MV-4-11 (cell line): Measurements from ENCODE around the gene GUCA2B.
A peak's percentile ranks its signal among the peaks of the same experiment; 100 is the strongest.

ENCODE experiments used
- DNase-seq: peaks from one replicate; lab custom pipeline; 2025; lab: John Stamatoyannopoulos, UW

The GUCA2B gene

DNA sequence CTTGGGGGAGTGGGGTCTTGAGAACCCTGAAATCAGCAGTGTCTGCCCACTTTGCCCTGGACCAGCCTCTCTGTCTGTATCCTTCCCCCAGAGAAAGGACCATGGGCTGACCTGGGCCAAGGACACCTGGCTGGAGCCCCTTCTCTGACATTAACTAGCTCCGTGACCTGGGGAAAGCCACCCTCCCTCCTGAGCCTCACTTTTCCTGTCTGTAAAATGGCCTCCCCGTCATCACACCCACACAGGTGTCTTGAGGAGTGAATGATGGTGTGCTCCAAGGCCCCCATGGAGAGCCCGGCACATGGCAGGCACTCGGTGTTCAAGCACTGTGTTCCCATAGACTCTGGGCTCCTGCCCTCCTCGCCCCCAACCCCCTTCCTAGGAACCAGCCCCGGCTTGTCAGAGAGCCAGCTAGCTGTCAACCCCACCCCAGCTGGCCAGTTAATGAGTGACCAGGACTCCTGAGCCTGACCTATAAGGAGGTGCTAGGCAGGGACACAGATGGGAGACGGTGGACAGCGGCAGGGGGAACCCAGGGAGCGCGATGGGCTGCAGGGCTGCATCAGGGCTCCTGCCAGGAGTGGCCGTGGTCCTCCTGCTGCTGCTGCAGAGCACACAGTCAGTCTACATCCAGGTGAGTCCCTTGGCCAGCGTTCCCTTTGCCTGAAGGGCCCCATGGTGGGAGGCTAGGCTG lies at the start of gene GUCA2B:
GUCA2B (plus strand) TSS at position 504 of the 694 bp plus-strand sequence; CDS start at position 545, 41 bp downstream.
- DNase-seq: no peak

GRCh38 chr1:42105025-42105424 lies 48.2 kb upstream of the GUCA2B start:
- no peak for DNase-seq

GRCh38 chr1:42108309-42108708 lies 44.9 kb upstream of the GUCA2B start:
- no peak for DNase-seq

DNA sequence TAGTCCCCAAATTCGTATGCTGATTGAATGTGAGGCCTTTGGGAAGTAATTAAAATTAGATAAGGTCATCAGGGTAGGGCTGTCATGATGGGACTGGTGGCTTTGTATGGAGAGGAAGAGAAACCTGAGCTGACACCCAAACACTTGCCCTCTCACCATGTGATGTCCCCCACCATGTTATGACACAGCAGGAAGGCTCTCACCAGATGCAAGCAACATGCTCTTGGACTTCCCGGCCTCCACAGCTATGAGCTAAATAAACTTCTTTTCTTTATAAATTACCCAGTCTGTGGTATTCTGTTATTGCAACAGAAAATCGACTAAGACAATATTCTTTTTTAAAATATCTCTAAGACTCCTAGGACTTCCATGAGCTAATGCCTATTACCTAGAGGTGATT lies 43.6 kb upstream of the GUCA2B start:
- peak; percentile 32 for DNase-seq

DNA sequence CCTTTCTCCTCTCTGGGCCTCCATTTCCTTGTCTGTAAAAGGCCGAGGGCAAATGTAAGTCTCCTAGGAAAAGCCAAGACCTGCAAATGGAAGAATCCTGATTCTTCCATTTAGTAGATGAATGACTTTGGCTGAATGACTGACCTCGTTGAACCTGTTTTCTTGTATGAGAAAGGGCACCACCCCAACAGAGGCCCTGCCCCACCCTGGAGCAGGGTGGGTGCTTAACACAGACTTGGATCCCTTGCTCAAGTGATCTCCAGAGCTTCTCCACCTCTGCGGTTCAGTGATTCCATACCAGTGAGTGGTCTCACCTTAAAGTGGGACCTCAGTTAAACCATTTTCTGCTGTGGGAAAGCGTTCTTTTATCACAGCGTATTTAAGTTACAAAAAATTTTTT lies 39.0 kb upstream of the GUCA2B start:
- no peak for DNase-seq

DNA sequence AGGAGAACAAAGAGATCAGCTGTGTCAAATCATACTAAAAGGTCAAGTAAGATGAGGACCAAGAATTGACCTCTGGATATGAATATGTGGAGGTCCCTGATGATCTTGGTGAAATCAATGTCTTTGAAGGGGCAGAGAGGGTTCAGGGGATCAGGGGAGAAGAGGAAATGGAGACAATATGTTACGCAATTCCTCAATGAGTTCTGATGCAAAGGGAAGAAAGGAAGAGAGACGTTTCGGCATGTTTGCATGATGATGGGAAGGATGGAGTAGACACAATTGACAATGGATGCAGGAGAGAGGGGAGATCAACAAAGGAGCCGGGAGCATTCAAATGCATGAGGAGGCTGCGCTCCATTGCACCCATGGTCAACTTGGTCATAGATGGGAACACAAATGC lies 36.0 kb upstream of the GUCA2B start:
- DNase-seq: peak; percentile 30

DNA sequence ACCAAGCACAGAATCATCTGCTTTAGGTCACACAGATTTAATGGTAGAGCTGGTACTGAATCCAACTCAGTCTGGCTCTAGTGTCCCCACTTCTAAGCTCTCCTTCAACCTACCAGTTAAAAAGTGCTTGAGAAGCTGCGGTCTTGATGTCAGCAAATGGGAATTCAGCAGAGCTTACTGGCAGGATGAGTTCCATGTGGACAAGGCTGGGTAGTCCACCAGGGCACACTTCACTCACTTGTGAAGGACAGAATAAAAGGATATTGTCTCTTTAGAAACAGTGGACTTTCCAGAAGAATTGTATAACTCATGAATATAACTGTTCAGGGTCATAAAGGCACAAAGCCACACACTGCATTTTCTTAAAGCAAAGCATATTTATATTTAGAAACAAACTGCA lies 35.1 kb upstream of the GUCA2B start:
- no peak for DNase-seq

DNA sequence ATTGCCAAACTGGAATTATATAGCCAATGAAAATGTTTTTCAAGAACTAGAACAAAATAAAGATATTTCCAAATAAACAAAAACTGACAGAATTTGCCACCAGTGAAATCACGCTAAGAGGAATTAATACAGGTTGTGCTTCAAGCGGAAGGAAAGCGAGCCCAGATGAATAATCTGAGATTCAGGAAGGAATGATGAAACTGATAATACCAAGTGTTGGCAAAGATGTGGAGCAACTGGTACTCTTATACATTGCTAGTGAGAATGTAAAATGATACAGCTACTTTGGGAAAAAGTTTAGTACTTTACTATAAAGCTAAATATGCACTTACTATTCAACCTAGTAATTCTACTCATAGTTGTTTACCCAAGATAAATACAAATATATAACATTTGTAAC lies 30.8 kb upstream of the GUCA2B start:
- no peak for DNase-seq

- no peak for DNase-seq
These were observed 27.7 kb upstream of the GUCA2B start for GRCh38 chr1:42125552-42125951.

DNA sequence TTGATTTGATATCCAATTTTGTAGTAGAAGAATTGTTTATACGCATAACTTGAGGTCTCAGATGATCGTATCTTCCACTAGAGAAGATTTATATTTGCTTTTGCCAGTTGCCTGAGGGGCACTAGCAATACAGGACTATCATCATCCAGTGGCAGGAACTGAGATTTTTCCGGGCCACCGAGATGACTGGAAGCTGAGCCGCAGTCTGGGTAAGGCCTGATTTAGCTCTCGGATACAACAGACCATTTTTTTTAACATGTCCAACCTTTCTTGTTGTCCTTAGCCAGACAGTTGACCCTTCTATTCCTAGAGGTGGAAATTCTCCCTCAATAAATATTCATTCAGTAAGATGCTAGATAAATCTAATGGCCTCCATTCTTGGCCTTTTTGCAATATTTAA lies 25.4 kb upstream of the GUCA2B start:
- DNase-seq: no peak

GRCh38 chr1:42128499-42128898 lies 24.7 kb upstream of the GUCA2B start:
- no peak for DNase-seq

DNA sequence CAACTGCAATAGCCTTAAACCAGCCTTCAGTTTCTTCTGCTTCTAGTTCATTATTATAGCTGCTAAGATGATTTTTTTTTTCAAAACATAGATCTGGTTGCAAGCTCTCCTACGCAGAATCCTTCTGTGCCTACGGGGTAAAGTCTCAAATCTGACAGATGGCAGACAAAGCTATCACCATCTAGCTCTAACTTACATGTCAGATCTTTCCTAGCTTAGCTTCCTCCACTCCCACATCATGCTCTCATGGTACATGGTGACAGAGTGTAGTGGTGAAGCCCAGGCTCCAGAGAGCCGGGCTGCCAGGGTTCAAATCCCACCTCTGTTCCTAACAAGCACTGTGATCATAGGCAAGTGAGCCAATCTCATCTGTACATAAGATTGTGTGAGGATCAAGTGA lies 24.2 kb upstream of the GUCA2B start:
- DNase-seq: no peak

GRCh38 chr1:42130061-42130660 lies 23.0 kb upstream of the GUCA2B start:
- no peak for DNase-seq

DNA sequence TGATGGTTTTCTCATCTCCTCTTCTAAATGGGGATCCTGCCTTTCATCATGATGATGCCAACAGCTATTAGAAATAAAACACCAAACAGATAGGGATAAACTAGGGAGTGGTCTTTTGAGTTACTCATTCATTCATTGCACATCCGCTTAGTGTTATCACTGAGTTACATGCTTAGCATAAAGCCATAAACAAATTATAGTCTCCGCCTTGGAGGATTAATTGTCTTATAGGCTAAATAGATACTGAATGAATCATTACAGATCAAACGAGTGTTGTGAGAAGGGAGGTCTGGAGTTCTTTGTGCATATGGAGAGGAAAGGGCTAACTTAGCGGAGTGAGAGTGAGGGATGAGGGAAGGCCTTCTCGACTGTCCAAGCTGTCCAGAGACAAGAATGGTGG lies 19.8 kb upstream of the GUCA2B start:
- DNase-seq: no peak

- no peak for DNase-seq
These were observed 19.2 kb upstream of the GUCA2B start for GRCh38 chr1:42133809-42134526.

DNA sequence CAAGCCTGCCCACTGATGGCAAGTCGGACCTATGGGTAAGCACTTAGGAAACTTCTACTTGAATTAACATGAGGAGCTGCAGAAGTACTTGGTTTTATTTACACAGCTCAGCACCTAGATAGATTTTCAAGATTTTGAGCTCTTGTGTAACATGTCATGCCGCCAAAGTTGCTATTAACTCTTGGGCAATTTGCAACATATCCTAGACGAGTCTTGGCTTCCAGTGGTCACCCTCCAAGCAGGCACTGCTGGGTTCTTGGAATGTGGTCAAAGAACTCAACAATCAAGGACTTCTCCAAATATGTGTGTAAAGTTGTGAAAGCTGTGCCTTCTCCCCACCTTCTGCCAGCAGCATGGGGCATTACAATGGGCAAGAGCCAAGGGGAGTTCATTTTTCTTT lies 17.8 kb upstream of the GUCA2B start:
- DNase-seq: peak; percentile 76

- DNase-seq: peak; percentile 76
These were observed 16.7 kb upstream of the GUCA2B start for GRCh38 chr1:42136466-42136865.

DNA sequence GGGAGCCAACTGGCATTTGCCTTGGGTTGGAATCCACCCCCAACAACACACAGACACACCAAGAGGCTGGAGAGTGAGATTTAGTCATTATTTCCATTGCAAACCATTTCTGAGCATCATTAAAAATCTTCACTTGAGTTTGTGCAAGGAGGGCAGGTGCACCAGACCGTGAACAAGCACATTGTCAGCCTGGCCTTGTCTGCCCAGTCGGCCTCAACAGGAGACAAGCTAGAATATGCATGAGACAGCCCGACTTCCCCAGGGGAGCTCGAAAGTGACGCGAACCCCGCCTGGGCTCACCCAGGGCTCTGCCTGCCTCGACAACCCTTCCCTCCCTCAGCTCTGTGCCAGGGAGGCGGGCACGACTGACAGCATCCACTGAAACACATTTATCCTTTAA lies 15.4 kb upstream of the GUCA2B start:
- no peak for DNase-seq

- DNase-seq: no peak
These were observed 14.6 kb upstream of the GUCA2B start for GRCh38 chr1:42138586-42138985.

- no peak for DNase-seq
These were observed 13.8 kb upstream of the GUCA2B start for GRCh38 chr1:42139444-42139843.

GRCh38 chr1:42140191-42140590 lies 13.0 kb upstream of the GUCA2B start:
- no peak for DNase-seq

GRCh38 chr1:42141978-42142377 lies 11.2 kb upstream of the GUCA2B start:
- no peak for DNase-seq

GRCh38 chr1:42142894-42143675 lies 10.1 kb upstream of the GUCA2B start:
- DNase-seq: peak; percentile 56
